ENCODE results near the gene NPAS1.

GRCh38 chr19:47005873-47006272 is 13.8 kb upstream of the NPAS1 start:
- TF ChIP-seq CTCF (IDR thresholded peaks at IDR 0.05; ENCODE audit: poor library complexity, severe bottlenecking) = no peak
- no peak for TF ChIP-seq TAF1 (IDR thresholded peaks at IDR 0.05; ENCODE audit: low read depth)
- TF ChIP-seq EZH2 (IDR thresholded peaks at IDR 0.05; ENCODE audit: borderline replicate concordance, insufficient read depth, low read length, poor library complexity, severe bottlenecking) = no peak

All from neural cell (in vitro differentiated cells).